ENCODE results near the gene CCDC186.
"Not testable (repeated sequence)": the region's sequence is repeated elsewhere in the genome, so short reads cannot be mapped to it uniquely, and the experiment has no call there.

The CCDC186 gene

GRCh38 chr10:114172776-114173602, 1.0 kb downstream of the CCDC186 start:
- DNase-seq, result peak; percentile 16

GRCh38 chr10:114172216-114172615, 1.8 kb downstream of the CCDC186 start:
- no peak for DNase-seq

- no peak for DNase-seq
Measured at GRCh38 chr10:114168450-114169009, 5.5 kb downstream of the CCDC186 start.

- no peak for DNase-seq
Measured at GRCh38 chr10:114167985-114168384, 6.0 kb downstream of the CCDC186 start.

- no peak for DNase-seq
Measured at GRCh38 chr10:114166494-114166893, 7.5 kb downstream of the CCDC186 start.

GRCh38 chr10:114166043-114166442, 8.0 kb downstream of the CCDC186 start:
- DNase-seq, result no peak

- DNase-seq, result no peak
Measured at GRCh38 chr10:114163062-114163461, 10.9 kb downstream of the CCDC186 start.

GRCh38 chr10:114157912-114158311, 16.1 kb downstream of the CCDC186 start:
- no peak for DNase-seq

- DNase-seq, result no peak
Measured at GRCh38 chr10:114151892-114152291, 22.1 kb downstream of the CCDC186 start.

GRCh38 chr10:114151486-114151885, 22.5 kb downstream of the CCDC186 start:
- DNase-seq, result no peak

GRCh38 chr10:114149476-114149875, 24.5 kb downstream of the CCDC186 start:
- not testable (repeated sequence) for DNase-seq

GRCh38 chr10:114143160-114143559, 30.8 kb downstream of the CCDC186 start:
- DNase-seq, result no peak

GRCh38 chr10:114142018-114142417, 32.0 kb downstream of the CCDC186 start:
- no peak for DNase-seq

- DNase-seq, result not testable (repeated sequence)
Measured at GRCh38 chr10:114140827-114141226, 33.2 kb downstream of the CCDC186 start.

- no peak for DNase-seq
Measured at GRCh38 chr10:114140036-114140435, 34.0 kb downstream of the CCDC186 start.

- no peak for DNase-seq
Measured at GRCh38 chr10:114138581-114138980, 35.4 kb downstream of the CCDC186 start.

GRCh38 chr10:114135476-114135875, 38.5 kb downstream of the CCDC186 start:
- no peak for DNase-seq

- DNase-seq, result no peak
Measured at GRCh38 chr10:114131094-114131493, 42.9 kb downstream of the CCDC186 start.

- no peak for DNase-seq
Measured at GRCh38 chr10:114121031-114121430, 53.0 kb downstream of the CCDC186 start.

- DNase-seq, result no peak
Measured at GRCh38 chr10:114118514-114118913, 55.5 kb downstream of the CCDC186 start.

GRCh38 chr10:114117728-114118127, 56.3 kb downstream of the CCDC186 start:
- no peak for DNase-seq

- no peak for DNase-seq
Measured at GRCh38 chr10:114115661-114116445, 58.1 kb downstream of the CCDC186 start.

- DNase-seq, result no peak
Measured at GRCh38 chr10:114110174-114110972, 63.6 kb downstream of the CCDC186 start.

All from CD4-positive, alpha-beta T cell treated with Interleukin-10 for 1 hour (primary cell).